Panc1 (cell line): Measurements from ENCODE around the gene FIBP. TPM values are rescaled to one million over a fixed set of nuclear protein-coding genes. Genes with fewer than 3 reads are reported as not detected.

ENCODE experiments used
- ATAC-seq: fragments of 200-7000 bp; cut with Tn5 transposase; 2 replicates; pipeline ENCODE4 v1.9.1; 2020; ENCODE audit warnings: mild to moderate bottlenecking, moderate library complexity
- BruUV-seq: library from RNA; stranded (reverse); fragments of 400-500 nt; replicated peaks from 2 replicates; lab custom pipeline; 2021; lab: Mats Ljungman, UMichigan
- CTCF ChIA-PET: fragments of 300-600 bp; sonication (Branson Sonifier 250); formaldehyde crosslinking; loops from one replicate; lab custom pipeline; 2022; ENCODE audit warnings: antibody characterized with exemption; lab: Charles Lee
- POLR2A ChIA-PET: fragments of 300-600 bp; sonication (Branson Sonifier 250); formaldehyde crosslinking; loops from one replicate; lab custom pipeline; 2022; ENCODE audit warnings: antibody characterized with exemption; lab: Charles Lee
- DNase-seq: peaks from one replicate; pipeline ENCODE4 v3.0.0-alpha.2; 2010; ENCODE audit warnings: low read depth, low spot score
- H3K27ac ChIP-seq: 2 replicates; pipeline ENCODE4 v1.5.1; 2011; ENCODE audit warnings: mild to moderate bottlenecking, low read length, inconsistent platforms
- H3K27me3 ChIP-seq: fragments of 200-500 bp; sonication (Bioruptor generic); 2 replicates; pipeline ENCODE4 v1.6.0; 2014; ENCODE audit warnings: low read length, inconsistent platforms; ENCODE audit not compliant: control insufficient read depth, insufficient read depth
- H3K36me3 ChIP-seq: fragments of 200-500 bp; sonication (Bioruptor generic); 2 replicates; pipeline ENCODE4 v1.5.1; 2014; ENCODE audit warnings: inconsistent platforms, mild to moderate bottlenecking, low read length, moderate library complexity; ENCODE audit not compliant: control insufficient read depth, insufficient read depth
- H3K4me1 ChIP-seq: 2 replicates; pipeline ENCODE4 v1.5.1; 2011; ENCODE audit warnings: inconsistent platforms, mild to moderate bottlenecking, low read length, moderate library complexity; ENCODE audit not compliant: control insufficient read depth, insufficient read depth
- H3K4me3 ChIP-seq, 2 experiments: 2 replicates each; pipeline ENCODE4 v1.5.1; 2011 to 2012; ENCODE audit warnings: low read depth in 2 of 2, low read length in 2 of 2, mild to moderate bottlenecking in 2 of 2, inconsistent platforms in 1 of 2, moderate library complexity in 1 of 2
- H3K9me3 ChIP-seq: fragments of 200-500 bp; sonication (Bioruptor generic); 2 replicates; pipeline ENCODE4 v1.5.1; 2014; ENCODE audit warnings: low read depth, mild to moderate bottlenecking, inconsistent platforms, low read length, moderate library complexity; ENCODE audit not compliant: control insufficient read depth, insufficient read depth
- POLR2AphosphoS5 ChIP-seq: IDR thresholded peaks from 2 replicates; pipeline ENCODE4 v1.6.1; 2012; ENCODE audit warnings: mild to moderate bottlenecking, low read depth, low read length, moderate library complexity
- REST ChIP-seq, 2 experiments: IDR thresholded peaks; 2 replicates each; pipeline ENCODE4 v1.6.1; 2011 to 2012; ENCODE audit warnings: low read depth in 2 of 2, control low read depth in 1 of 2, low read length in 1 of 2, mild to moderate bottlenecking in 1 of 2, moderate library complexity in 1 of 2; ENCODE audit not compliant: insufficient read depth in 1 of 2
- SIN3A ChIP-seq: IDR thresholded peaks from 2 replicates; pipeline ENCODE4 v1.6.1; 2012; ENCODE audit warnings: low read depth, mild to moderate bottlenecking, low read length, moderate library complexity, borderline replicate concordance; ENCODE audit not compliant: insufficient read depth
- TCF7L2 ChIP-seq: IDR thresholded peaks from 2 replicates; pipeline ENCODE4 v1.6.1; 2011; ENCODE audit warnings: mild to moderate bottlenecking, low read depth, low read length, inconsistent platforms
- in situ Hi-C: cut with HindIII; loops from 2 replicates; pipeline ENCODE4 v1.10.0; 2016; ENCODE audit warnings: low sequenced_read_pairs, low pct_unique_long_range_greater_than_20kb
- intact Hi-C: fragments of 100-400 bp; cut with micrococcal nuclease; formaldehyde crosslinking; loops from one replicate; pipeline ENCODE4 v1.10.0; 2022; ENCODE audit not compliant: unreplicated experiment
- total RNA-seq: library from RNA; stranded (reverse); gene quantifications from one replicate; pipeline ENCODE4 v1.2.1, GENCODE V29; 2021; ENCODE audit not compliant: unreplicated experiment
- TF ChIP-seq, protein P1 (sequence below): fragments of 450-650 bp; IDR thresholded peaks from 2 replicates; pipeline ENCODE4 v1.5.1; 2017; ENCODE audit warnings: mild to moderate bottlenecking

FIBP gene
- total RNA-seq, 1 experiment from 2014 or later: 105 TPM

DNA sequence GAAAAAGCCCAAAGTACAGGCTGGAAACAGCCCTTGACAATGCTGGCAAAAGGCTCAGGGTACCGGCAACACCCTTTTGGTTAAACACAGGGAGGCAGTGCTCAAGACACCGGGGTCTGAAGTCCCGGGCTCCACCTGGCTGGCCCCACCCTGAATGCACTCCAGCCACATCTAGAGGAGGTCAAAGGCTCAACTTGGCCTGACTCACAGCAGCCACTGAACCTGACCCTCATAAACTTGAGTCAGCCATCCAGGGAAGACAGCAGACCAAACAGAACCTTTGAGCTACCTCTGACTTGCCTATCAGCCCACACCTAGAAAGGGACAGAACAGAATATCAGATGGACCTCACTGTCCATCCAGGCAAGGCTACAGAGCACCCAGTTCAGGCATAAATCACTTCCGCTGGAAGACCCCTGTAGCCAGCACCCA lies 34.1 kb downstream of the FIBP start:
- H3K4me3 ChIP-seq: no peak overlapping the region
- ATAC-seq (no peak), DNase-seq (no peak)
- TF ChIP-seq, protein P1, sequence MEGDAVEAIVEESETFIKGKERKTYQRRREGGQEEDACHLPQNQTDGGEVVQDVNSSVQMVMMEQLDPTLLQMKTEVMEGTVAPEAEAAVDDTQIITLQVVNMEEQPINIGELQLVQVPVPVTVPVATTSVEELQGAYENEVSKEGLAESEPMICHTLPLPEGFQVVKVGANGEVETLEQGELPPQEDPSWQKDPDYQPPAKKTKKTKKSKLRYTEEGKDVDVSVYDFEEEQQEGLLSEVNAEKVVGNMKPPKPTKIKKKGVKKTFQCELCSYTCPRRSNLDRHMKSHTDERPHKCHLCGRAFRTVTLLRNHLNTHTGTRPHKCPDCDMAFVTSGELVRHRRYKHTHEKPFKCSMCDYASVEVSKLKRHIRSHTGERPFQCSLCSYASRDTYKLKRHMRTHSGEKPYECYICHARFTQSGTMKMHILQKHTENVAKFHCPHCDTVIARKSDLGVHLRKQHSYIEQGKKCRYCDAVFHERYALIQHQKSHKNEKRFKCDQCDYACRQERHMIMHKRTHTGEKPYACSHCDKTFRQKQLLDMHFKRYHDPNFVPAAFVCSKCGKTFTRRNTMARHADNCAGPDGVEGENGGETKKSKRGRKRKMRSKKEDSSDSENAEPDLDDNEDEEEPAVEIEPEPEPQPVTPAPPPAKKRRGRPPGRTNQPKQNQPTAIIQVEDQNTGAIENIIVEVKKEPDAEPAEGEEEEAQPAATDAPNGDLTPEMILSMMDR: no peak
- TF ChIP-seq POLR2AphosphoS5 (no peak), TCF7L2 (no peak), REST (IDR thresholded peaks at IDR 0.05; ENCODE audit: insufficient read depth in 1 of 2, low read depth in 2 of 2, low read length in 1 of 2) (no peak), SIN3A (no peak)
- H3K27ac ChIP-seq: peak overlapping the region; percentile 8; the same call in 1 of the 2 replicates
- POLR2A ChIA-PET: interaction anchor here (1.2 kb wide), 1 partner anchor 142 kb away, joined by 8 read pairs; the partner anchor contains the start of gene KAT5
- intact Hi-C loops: loop anchor here (10.0 kb wide), 1 partner anchor 299 kb away; the partner anchor contains the start of gene LTBP3
- no TSS peak for BruUV-seq
- peaks cover 34% of the 10 kb centered on the region for H3K4me1 ChIP-seq
- H3K36me3 ChIP-seq: peaks cover 29% of the 10 kb centered on the region
- H3K27me3 ChIP-seq: no peaks in the 10 kb centered on the region
- CTCF ChIA-PET: no interaction called here
- in situ Hi-C loops: no loop called here
- H3K9me3 ChIP-seq: no peaks in the 10 kb centered on the region

DNA sequence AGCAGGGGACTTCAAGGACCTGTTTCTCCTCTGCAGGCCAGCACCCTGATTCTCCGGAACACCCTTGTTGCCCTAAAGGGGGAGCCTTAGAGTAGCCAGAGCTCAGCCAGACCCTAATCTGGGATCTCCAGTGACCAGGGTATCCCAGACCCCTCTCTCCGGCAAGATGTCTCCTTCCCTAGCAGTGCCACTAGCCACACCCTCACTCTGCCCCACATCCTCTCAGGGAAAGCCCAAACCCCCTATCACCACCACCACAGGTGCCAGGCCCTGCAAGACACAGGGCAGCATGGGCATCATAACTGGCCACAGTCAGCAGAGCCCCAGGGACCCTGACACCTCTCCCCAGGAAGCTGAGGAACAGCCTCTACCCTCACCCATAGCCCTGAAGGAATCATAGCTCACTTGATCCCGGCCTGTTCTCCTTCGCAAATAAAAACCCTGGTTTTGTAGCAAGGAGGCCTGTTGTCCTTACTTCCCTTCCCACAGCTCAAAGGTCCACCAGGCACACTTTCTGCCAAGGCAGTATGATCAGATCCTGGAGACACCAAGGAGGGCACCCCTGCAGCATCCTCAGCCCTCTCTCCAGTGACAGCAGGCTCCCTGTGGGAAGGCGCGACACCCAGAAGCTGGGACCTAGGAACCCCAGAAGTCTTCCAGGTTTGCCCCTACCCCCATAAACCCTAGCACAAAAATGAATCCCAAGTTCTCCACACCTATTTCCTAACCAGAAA lies 34.9 kb downstream of the FIBP start:
- Histone ChIP-seq H3K27ac (peak overlapping the region; percentile 18; the same call in 1 of the 2 replicates), H3K9me3 (no peaks in the 10 kb centered on the region), H3K4me3 (no peak overlapping the region), H3K27me3 (no peaks in the 10 kb centered on the region), H3K36me3 (peaks cover 29% of the 10 kb centered on the region), H3K4me1 (peaks cover 36% of the 10 kb centered on the region)
- DNase-seq (no peak), ATAC-seq (no peak)
- ChIA-PET POLR2A (interaction anchor here (0.5 to 1.6 kb wide), 3 partner anchors 18 to 274 kb away, joined by 5 to 8 read pairs (median 5); partner anchors contain the start of gene KAT5), CTCF (no interaction called here)
- intact Hi-C loops: loop anchor here (10.0 kb wide), 1 partner anchor 299 kb away; the partner anchor contains the start of gene LTBP3
- in situ Hi-C loops: no loop called here
- TF ChIP-seq SIN3A (peak; percentile 39; the same call in 1 of the 2 replicates), REST (IDR thresholded peaks at IDR 0.05; ENCODE audit: insufficient read depth in 1 of 2, low read depth in 2 of 2, low read length in 1 of 2) (no peak), POLR2AphosphoS5 (peak; percentile 79; the same call in 1 of the 2 replicates), TCF7L2 (no peak)
- TF ChIP-seq, protein P1: peak; percentile 55
- no TSS peak for BruUV-seq
